Testis (tissue), 3 donors: ENCODE data around the gene SETD1A. TPM values are rescaled to one million over a fixed set of nuclear protein-coding genes. Genes with fewer than 3 reads are reported as not detected.
"Not testable (repeated sequence)": the region's sequence is repeated elsewhere in the genome, so short reads cannot be mapped to it uniquely, and the experiment has no call there.

Source experiments
- DNase-seq: peaks from one replicate; pipeline ENCODE4 v3.0.0-alpha.2; 2019
- H3K27ac ChIP-seq, 2 donors: fragments of 200-600 bp; sonication (generic); one replicate each; pipeline ENCODE4 v1.5.1; 2019
- H3K27me3 ChIP-seq: fragments of 200-600 bp; sonication (generic); one replicate; pipeline ENCODE4 v1.5.1; 2019
- H3K36me3 ChIP-seq: fragments of 200-600 bp; sonication (generic); one replicate; pipeline ENCODE4 v1.5.1; 2017; ENCODE audit warnings: low read depth; ENCODE audit errors: missing control alignments
- H3K4me1 ChIP-seq: fragments of 200-600 bp; sonication (generic); one replicate; pipeline ENCODE4 v1.5.1; 2019
- H3K4me3 ChIP-seq, 2 donors: fragments of 200-600 bp; sonication (generic); one replicate each; pipeline ENCODE4 v1.5.1; 2017 to 2019
- H3K9me3 ChIP-seq: fragments of 200-600 bp; sonication (generic); one replicate; pipeline ENCODE4 v1.5.1; 2017
- CTCF ChIP-seq, 3 experiments: fragments of 450-650 bp in 2 of 3; fragments of 200-600 bp in 1 of 3; sonication (generic) in 1 of 3; IDR thresholded peaks; one replicate each; pipeline ENCODE4 v1.5.1; 2016 to 2019; ENCODE audit warnings: antibody characterized with exemption in 3 of 3, mild to moderate bottlenecking in 2 of 3, moderate library complexity in 1 of 3
- POLR2A ChIP-seq: fragments of 450-650 bp; IDR thresholded peaks from one replicate; pipeline ENCODE4 v1.6.1; 2017; ENCODE audit warnings: antibody characterized with exemption, mild to moderate bottlenecking, moderate library complexity
- WGBS, 2 donors: methylation state at CpG; one replicate each; pipeline ENCODE4 v1.1.5; 2018; 5-methylcytosine and 5-hydroxymethylcytosine counted together
- intact Hi-C: fragments of 100-400 bp; cut with DNase I; formaldehyde crosslinking; loops from one replicate; pipeline ENCODE4 v1.15.1; 2023; ENCODE audit warnings: low total_unique reads
- polyA plus RNA-seq: library from polyadenylated mRNA; stranded (reverse); fragments of 350-450 nt; fragmentation: Illumina TruSeq; extraction: RNeasy Lipid Tissue Mini Kit (QIAGEN cat#74804); gene quantifications from one replicate; pipeline ENCODE4 v1.2.3, GENCODE V29; 2014; ENCODE audit warnings: low read depth, low replicate concordance; ENCODE audit not compliant: insufficient read depth
- total RNA-seq, 2 donors: library from RNA; depleted of rRNA; stranded (reverse); fragments of >200 nt; gene quantifications; one replicate each; pipeline ENCODE4 v1.2.3, GENCODE V29; 2016

SETD1A gene
- total and polyA plus RNA-seq, 3 donors from 2014 or later, result 41.4 to 45.8 (median 45.7) TPM

- no peak for TF ChIP-seq CTCF (IDR thresholded peaks at IDR 0.05)
- TF ChIP-seq POLR2A, result no peak
- peak overlapping the region in 1 of 2 donors; percentile 26 for H3K4me3 ChIP-seq
These were observed 52.5 kb downstream of the SETD1A start for GRCh38 chr16:31009894-31010584.

GRCh38 chr16:31010585-31011325 is 53.2 kb downstream of the SETD1A start, which contains the start of gene STX1B:
STX1B (minus strand) TSS chr16:31010638; CDS start chr16:31010396, 242 bp downstream.
- Histone ChIP-seq H3K9me3 (no peaks in the 10 kb centered on the region), H3K27me3 (no peaks in the 10 kb centered on the region), H3K4me3 (peak within 1 kb of the TSS; percentile 26 to 51), H3K4me1 (no peaks in the 10 kb centered on the region), H3K27ac (no peak within 1 kb of the TSS), H3K36me3 (no peaks in the 10 kb centered on the region)
- peak; percentile 48 for DNase-seq
- TF ChIP-seq POLR2A (no peak), CTCF (IDR thresholded peaks at IDR 0.05) (no peak)
- WGBS, 2 donors, result 8% methylated on average over 24 to 44 of the region's 45 CpGs
- intact Hi-C loops, result no loop called here

More at GRCh38 chr16:31009894-31010584, 52.5 kb downstream of the SETD1A start:
- WGBS, 2 donors, result 7 to 23% methylated on average over 11 to 36 of the region's 36 CpGs
- Histone ChIP-seq H3K27ac (no peak overlapping the region), H3K36me3 (no peaks in the 10 kb centered on the region), H3K4me1 (no peaks in the 10 kb centered on the region), H3K27me3 (no peaks in the 10 kb centered on the region), H3K9me3 (no peaks in the 10 kb centered on the region)
- intact Hi-C loops, result no loop called here
- DNase-seq, result no peak

GRCh38 chr16:31011815-31012214 is 54.3 kb downstream of the SETD1A start:
- DNase-seq, H3K9me3 ChIP-seq, intact Hi-C loops, H3K27ac ChIP-seq, H3K36me3 ChIP-seq, H3K27me3 ChIP-seq, H3K4me3 ChIP-seq, H3K4me1 ChIP-seq: not testable (repeated sequence)
- 80 to 88% methylated on average over 7 of the region's 7 CpGs for WGBS, 2 donors

- H3K4me3 ChIP-seq, H3K27ac ChIP-seq, H3K9me3 ChIP-seq, H3K36me3 ChIP-seq, DNase-seq, H3K27me3 ChIP-seq, intact Hi-C loops, H3K4me1 ChIP-seq: not testable (repeated sequence)
These were observed 55.7 kb downstream of the SETD1A start for GRCh38 chr16:31013292-31013691.

GRCh38 chr16:31016018-31016417 is 58.5 kb downstream of the SETD1A start:
- no peaks in the 10 kb centered on the region for H3K27me3 ChIP-seq
- no peak overlapping the region for H3K4me3 ChIP-seq

GRCh38 chr16:31017756-31018155 is 60.2 kb downstream of the SETD1A start:
- 95 to 97% methylated on average over 10 of the region's 10 CpGs for WGBS, 2 donors
- H3K9me3 ChIP-seq, H3K27ac ChIP-seq, H3K36me3 ChIP-seq, intact Hi-C loops, H3K27me3 ChIP-seq, DNase-seq, H3K4me1 ChIP-seq, H3K4me3 ChIP-seq: not testable (repeated sequence)

More at GRCh38 chr16:31016018-31016417, 58.5 kb downstream of the SETD1A start:
- intact Hi-C loops, result no loop called here
- WGBS, 2 donors, result 68 to 71% methylated on average over 6 of the region's 6 CpGs
- Histone ChIP-seq H3K9me3 (no peaks in the 10 kb centered on the region), H3K4me1 (no peaks in the 10 kb centered on the region), H3K27ac (no peak overlapping the region), H3K36me3 (no peaks in the 10 kb centered on the region)
- TF ChIP-seq CTCF (IDR thresholded peaks at IDR 0.05) (no peak), POLR2A (no peak)
- DNase-seq, result no peak
